Measurements from ENCODE around the gene MGMT.

- TF ChIP-seq POLR2AphosphoS5 (IDR thresholded peaks at IDR 0.05; ENCODE audit: insufficient read depth, low read depth, low read length) = no peak
- TF ChIP-seq, protein P1, sequence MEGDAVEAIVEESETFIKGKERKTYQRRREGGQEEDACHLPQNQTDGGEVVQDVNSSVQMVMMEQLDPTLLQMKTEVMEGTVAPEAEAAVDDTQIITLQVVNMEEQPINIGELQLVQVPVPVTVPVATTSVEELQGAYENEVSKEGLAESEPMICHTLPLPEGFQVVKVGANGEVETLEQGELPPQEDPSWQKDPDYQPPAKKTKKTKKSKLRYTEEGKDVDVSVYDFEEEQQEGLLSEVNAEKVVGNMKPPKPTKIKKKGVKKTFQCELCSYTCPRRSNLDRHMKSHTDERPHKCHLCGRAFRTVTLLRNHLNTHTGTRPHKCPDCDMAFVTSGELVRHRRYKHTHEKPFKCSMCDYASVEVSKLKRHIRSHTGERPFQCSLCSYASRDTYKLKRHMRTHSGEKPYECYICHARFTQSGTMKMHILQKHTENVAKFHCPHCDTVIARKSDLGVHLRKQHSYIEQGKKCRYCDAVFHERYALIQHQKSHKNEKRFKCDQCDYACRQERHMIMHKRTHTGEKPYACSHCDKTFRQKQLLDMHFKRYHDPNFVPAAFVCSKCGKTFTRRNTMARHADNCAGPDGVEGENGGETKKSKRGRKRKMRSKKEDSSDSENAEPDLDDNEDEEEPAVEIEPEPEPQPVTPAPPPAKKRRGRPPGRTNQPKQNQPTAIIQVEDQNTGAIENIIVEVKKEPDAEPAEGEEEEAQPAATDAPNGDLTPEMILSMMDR (IDR thresholded peaks at IDR 0.05; ENCODE audit: extremely low read depth in 1 of 2, insufficient read depth in 1 of 2, low read depth in 1 of 2, low read length in 2 of 2) = no peak
- no peak for TF ChIP-seq MYC (IDR thresholded peaks at IDR 0.05; ENCODE audit: low read depth, low read length)
Observed at GRCh38 chr10:129608653-129609052, 141.6 kb downstream of the MGMT start.
